ENCODE data around the gene TUBGCP2.

The TUBGCP2 gene

DNA sequence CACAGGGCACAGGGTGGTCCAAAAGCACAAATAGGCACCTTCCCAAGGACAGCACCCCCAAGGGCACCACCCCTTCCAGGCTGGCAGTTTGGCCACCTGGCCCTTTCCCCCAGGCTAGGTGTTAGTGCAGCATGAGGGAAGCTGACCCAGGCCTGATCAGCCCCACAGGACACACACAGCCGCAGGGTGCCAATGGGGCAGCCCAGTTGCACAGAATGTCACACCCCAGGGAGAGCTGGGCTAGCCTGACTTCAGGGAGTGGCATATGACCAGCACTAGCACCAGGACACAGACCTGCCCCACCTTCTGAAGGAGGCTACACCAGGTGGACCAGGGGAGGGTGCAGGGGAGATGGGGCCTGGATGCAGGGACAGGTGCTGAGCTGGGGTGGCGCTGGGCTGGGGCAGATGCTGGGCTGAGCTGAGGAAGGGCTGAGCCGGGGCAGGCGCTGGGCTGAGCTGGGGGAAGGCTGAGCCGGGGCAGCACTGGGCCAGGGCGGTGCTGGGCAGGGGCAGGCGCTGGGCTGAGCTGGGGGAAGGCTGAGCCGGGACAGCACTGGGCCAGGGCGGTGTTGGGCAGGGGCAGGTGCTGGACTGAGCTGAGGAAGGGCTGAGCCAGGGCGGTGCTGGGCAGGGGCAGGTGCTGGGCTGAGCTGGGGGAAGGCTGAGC, 28.1 kb downstream of the TUBGCP2 start:
- no peak overlapping the region for H3K4me3 ChIP-seq (ENCODE audit: low read depth, low read length)
- in situ Hi-C loops (cut with HindIII; ENCODE audit: low sequenced_read_pairs): no loop called here

DNA sequence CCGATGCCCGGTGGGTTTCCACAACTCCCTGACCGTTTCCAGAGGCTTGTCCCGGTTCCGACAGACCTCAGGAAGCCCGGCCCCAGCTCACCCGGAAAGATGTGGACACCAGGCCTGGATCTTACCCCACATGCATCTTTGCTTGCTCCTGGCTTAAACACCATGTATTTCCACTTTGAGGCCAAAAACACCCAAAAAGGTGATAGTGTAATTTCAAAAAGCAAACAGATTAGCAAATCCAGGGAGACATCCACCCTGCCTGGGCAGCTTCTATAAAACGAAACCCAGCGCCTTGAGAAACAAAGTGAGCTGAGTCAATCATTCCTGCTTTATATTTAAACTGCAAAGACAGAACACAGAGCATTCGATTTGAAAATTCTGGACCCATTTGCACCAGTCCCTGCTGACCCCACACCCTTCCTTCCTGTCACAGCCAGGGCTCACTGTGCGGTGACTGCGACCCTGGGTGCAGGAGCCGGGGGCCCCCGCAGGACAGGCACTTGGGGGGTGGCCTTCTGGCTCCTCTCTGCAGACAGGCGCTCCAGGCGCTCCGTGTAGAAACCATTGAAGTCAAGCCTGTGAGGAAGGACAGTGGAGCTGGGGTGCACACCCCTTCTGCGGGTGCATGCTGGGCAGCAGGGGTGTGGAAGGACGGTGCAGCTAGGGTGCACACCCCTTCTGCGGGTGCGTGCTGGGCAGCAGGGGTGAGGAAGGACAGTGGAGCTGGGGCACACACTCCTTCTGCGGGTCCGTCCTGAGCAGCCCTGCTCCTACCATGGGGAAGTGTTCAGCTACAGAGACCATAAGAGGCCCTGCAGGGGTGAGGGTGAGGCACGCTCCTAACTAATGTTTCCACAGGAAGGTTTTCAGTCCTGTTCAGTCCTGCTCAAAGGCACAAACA, 29.1 kb downstream of the TUBGCP2 start:
- H3K4me3 ChIP-seq (ENCODE audit: low read depth, low read length): no peak overlapping the region
- in situ Hi-C loops (cut with HindIII; ENCODE audit: low sequenced_read_pairs): no loop called here
- TF ChIP-seq CTCF (IDR thresholded peaks at IDR 0.05; ENCODE audit: low read depth, low read length, missing control alignments): no peak
- no peak for DNase-seq (ENCODE audit: low read depth)

More for the DNA sequence above, 28.1 kb downstream of the TUBGCP2 start:
- TF ChIP-seq CTCF (IDR thresholded peaks at IDR 0.05; ENCODE audit: low read depth, low read length, missing control alignments): no peak
- DNase-seq (ENCODE audit: low read depth): no peak

DNA sequence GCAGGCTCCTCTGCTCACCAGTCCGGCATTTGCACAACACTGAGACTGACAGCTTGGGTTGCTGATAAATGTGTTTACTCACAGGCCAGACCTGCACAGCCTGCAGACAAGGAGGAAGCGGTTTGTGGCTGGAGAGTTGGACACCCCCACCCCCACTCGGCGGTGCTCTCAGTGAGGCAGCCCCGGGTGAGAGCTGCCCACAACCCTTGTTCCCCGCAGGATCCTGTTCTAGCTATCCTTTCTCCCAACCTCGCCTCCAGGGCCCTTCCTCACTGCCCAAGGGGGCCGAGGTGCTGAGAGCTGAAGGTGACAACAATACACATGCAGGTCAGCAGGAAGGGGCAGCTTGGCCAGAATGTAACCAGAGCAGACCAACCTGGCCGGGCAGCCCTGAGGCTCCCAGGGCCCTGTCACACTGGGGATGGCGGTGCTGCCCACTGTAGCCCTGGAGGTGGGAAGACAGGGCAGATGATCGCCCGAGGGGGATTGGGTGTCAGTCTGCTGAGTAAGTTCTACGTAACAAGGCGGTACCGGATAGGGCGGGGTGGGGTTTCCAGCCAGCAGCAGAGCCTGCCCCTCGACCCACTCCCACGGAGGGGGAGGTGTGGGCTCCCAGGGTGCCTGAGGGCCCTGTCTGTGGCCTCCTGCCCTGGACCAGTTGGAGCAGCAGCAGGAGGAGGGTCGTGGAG, 30.0 kb downstream of the TUBGCP2 start:
- no peak for DNase-seq (ENCODE audit: low read depth)
- no peak for TF ChIP-seq CTCF (IDR thresholded peaks at IDR 0.05; ENCODE audit: low read depth, low read length, missing control alignments)
- in situ Hi-C loops (cut with HindIII; ENCODE audit: low sequenced_read_pairs): no loop called here
- H3K4me3 ChIP-seq (ENCODE audit: low read depth, low read length): no peak overlapping the region

GRCh38 chr10:133277993-133278576, 30.6 kb downstream of the TUBGCP2 start:
- H3K4me3 ChIP-seq (ENCODE audit: low read depth, low read length): no peak overlapping the region
- no peak for DNase-seq (ENCODE audit: low read depth)
- TF ChIP-seq CTCF (IDR thresholded peaks at IDR 0.05; ENCODE audit: low read depth, low read length, missing control alignments): no peak
- in situ Hi-C loops (cut with HindIII; ENCODE audit: low sequenced_read_pairs): no loop called here

DNA sequence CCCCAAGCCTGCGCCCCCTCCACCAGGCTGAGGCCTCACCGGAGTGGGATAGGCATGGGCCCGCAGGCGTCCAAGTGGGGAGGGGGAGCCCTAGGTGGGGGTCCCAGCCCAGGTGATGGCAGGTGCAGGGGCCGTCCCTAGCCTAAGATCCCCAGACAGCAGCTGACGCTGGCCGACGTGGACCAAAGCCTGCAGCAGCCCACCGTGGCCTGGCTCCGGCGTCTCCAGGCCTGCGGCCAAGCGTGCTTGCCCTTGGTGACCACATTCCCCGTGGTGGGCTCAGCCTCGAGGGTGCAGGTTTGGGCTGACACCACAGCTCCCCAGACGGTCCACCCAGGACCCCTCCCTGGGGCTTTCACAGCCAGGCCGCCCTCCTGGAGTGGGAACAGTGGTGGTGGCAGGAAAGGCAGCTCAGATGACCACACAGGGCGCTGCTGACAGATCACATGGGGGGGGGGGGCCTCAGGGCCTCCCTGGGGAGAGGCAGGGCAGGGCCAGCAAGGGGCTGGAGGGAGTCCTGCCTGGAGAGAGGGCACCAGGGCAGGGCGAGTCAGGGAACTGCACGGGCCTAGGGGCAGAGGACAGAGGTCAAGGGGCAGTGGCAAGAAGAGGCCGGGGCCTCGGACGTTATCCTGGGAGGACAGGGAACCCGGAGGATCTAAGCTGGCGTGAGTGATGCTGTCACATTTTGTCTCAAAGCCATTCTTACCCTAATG, 31.2 kb downstream of the TUBGCP2 start:
- no peak for TF ChIP-seq CTCF (IDR thresholded peaks at IDR 0.05; ENCODE audit: low read depth, low read length, missing control alignments)
- no peak for DNase-seq (ENCODE audit: low read depth)
- H3K4me3 ChIP-seq (ENCODE audit: low read depth, low read length): no peak overlapping the region
- in situ Hi-C loops (cut with HindIII; ENCODE audit: low sequenced_read_pairs): no loop called here
